Measurements from ENCODE around the gene SH3BP4. TPM values are rescaled to one million over a fixed set of nuclear protein-coding genes. Genes with fewer than 3 reads are reported as not detected.

Gene SH3BP4
- total and polyA plus RNA-seq, 10 of the 15 experiments (the other 5 are each of a cell fraction or from before 2014, with no cell fraction given), result 0.03 to 0.36 TPM; not detected in 8

- TF ChIP-seq IRF5 (IDR thresholded peaks at IDR 0.05; ENCODE audit: borderline replicate concordance) (no peak), SP1 (IDR thresholded peaks at IDR 0.05; ENCODE audit: low read depth, low read length) (no peak), ESRRA (IDR thresholded peaks at IDR 0.05; ENCODE audit: low read length) (no peak), RUNX3 (IDR thresholded peaks at IDR 0.05; ENCODE audit: low read length) (no peak), RELA (IDR thresholded peaks at IDR 0.05; ENCODE audit: borderline replicate concordance, partially characterized antibody) (no peak), CREB1 (IDR thresholded peaks at IDR 0.05; ENCODE audit: low read depth) (no peak)
Measured at GRCh38 chr2:235096447-235096846, 144.6 kb downstream of the SH3BP4 start (continued).

DNA sequence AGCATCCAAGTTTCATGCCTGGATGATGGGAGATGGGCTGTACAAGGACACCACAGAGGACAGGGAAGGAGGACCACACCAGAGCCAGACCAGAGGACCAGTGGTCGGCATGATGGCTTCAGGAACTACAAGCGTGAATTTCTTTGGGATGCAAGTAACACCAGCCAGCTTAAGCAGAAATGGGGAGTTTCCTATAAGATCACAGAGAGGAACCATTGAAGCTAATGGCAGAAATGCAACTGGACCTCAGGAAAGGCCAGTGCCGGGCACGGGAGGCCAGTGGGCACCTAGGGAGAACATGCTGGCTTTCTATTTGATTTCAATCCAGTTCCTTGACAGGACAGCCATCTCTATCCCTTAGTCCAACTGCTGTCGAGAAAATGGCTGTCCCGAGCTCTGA is 145.4 kb downstream of the SH3BP4 start:
- DNase-seq (ENCODE audit: low read depth, low spot score), result no peak
- intact Hi-C loops (cut with micrococcal nuclease; ENCODE audit: unreplicated experiment), result no loop called here
- Histone ChIP-seq H3K4me2 (ENCODE audit: control insufficient read depth, insufficient read depth) (no peak overlapping the region), H2AFZ (ENCODE audit: control insufficient read depth, low read depth, low read length) (no peak overlapping the region), H3K36me3 (ENCODE audit: control insufficient read depth in 2 of 2, insufficient read depth in 2 of 2, low read length in 1 of 2) (no peaks in the 10 kb centered on the region), H3K9me3 (replicated peaks; ENCODE audit: control insufficient read depth, insufficient read depth, low read length) (no peaks in the 10 kb centered on the region), H3K9ac (ENCODE audit: control insufficient read depth, insufficient read depth, low read length) (no peak overlapping the region), H3K27me3 (replicated peaks in 1 of 2; ENCODE audit: control insufficient read depth in 2 of 2, insufficient read depth in 2 of 2, low read length in 1 of 2) (no peaks in the 10 kb centered on the region; a peak in 2 of 4 replicates), H4K20me1 (ENCODE audit: control insufficient read depth, insufficient read depth) (no peaks in the 10 kb centered on the region), H3K27ac (ENCODE audit: control insufficient read depth, insufficient read depth) (no peak overlapping the region), H3K4me1 (ENCODE audit: control insufficient read depth, insufficient read depth, low read length) (no peaks in the 10 kb centered on the region), H3K79me2 (ENCODE audit: control insufficient read depth, insufficient read depth, low read length) (no peaks in the 10 kb centered on the region), H3K4me3 (no peak overlapping the region)
- 20% methylated on average over 6 of the region's 6 CpGs for WGBS (ENCODE audit: insufficient coverage, insufficient replicate concordance, low lambda C conversion rate, missing lambda C conversion rate)
- BruUV-seq (replicated peaks), result no TSS peak
- no peak for FAIRE-seq
- ChIA-PET SMC1A (ENCODE audit: uncharacterized antibody, unreplicated experiment) (no interaction called here), RAD21 (ENCODE audit: unreplicated experiment) (no interaction called here), CTCF (no interaction called here), POLR2A (no interaction called here)
- in situ Hi-C loops (cut with MboI), result no loop called here
- TF ChIP-seq ZNF207 (IDR thresholded peaks at IDR 0.05; ENCODE audit: borderline replicate concordance), result no peak
- TF ChIP-seq, protein P1, sequence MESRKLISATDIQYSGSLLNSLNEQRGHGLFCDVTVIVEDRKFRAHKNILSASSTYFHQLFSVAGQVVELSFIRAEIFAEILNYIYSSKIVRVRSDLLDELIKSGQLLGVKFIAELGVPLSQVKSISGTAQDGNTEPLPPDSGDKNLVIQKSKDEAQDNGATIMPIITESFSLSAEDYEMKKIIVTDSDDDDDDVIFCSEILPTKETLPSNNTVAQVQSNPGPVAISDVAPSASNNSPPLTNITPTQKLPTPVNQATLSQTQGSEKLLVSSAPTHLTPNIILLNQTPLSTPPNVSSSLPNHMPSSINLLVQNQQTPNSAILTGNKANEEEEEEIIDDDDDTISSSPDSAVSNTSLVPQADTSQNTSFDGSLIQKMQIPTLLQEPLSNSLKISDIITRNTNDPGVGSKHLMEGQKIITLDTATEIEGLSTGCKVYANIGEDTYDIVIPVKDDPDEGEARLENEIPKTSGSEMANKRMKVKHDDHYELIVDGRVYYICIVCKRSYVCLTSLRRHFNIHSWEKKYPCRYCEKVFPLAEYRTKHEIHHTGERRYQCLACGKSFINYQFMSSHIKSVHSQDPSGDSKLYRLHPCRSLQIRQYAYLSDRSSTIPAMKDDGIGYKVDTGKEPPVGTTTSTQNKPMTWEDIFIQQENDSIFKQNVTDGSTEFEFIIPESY (IDR thresholded peaks at IDR 0.05), result no peak
- no peak for TF ChIP-seq POLR2A (IDR thresholded peaks at IDR 0.05; ENCODE audit: low read depth, low read length)
- TF ChIP-seq MTA2 (IDR thresholded peaks at IDR 0.05; ENCODE audit: low read depth), result no peak
- TF ChIP-seq HSF1 (IDR thresholded peaks at IDR 0.05; ENCODE audit: low read depth, low read length), result no peak
- no peak for ATAC-seq

Measured in GM12878 (cell line).